ENCODE data around the gene PGAM2.

GRCh38 chr7:44066111-44066460 is 719 bp upstream of the PGAM2 start:
- TF ChIP-seq CTCF (conservative IDR thresholded peaks at IDR 0.05; ENCODE audit: low read depth in 2 of 2) (no peak), POLR2AphosphoS5 (IDR thresholded peaks at IDR 0.05; ENCODE audit: low read depth) (no peak), EZH2 (IDR thresholded peaks at IDR 0.05; ENCODE audit: low read depth, unreplicated experiment) (no peak), CREB1 (CRISPR knock-in tag; IDR thresholded peaks at IDR 0.05; ENCODE audit: low read depth) (no peak), EZH2phosphoT487 (IDR thresholded peaks at IDR 0.05; ENCODE audit: unreplicated experiment) (no peak), NANOG (IDR thresholded peaks at IDR 0.05; ENCODE audit: borderline replicate concordance) (no peak), ZNF114 (CRISPR knock-in tag; IDR thresholded peaks at IDR 0.05) (no peak), STAT1 (IDR thresholded peaks at IDR 0.05; ENCODE audit: unreplicated experiment) (no peak), JUNB (IDR thresholded peaks at IDR 0.05; ENCODE audit: unreplicated experiment) (no peak)
- TF ChIP-seq, protein P1, sequence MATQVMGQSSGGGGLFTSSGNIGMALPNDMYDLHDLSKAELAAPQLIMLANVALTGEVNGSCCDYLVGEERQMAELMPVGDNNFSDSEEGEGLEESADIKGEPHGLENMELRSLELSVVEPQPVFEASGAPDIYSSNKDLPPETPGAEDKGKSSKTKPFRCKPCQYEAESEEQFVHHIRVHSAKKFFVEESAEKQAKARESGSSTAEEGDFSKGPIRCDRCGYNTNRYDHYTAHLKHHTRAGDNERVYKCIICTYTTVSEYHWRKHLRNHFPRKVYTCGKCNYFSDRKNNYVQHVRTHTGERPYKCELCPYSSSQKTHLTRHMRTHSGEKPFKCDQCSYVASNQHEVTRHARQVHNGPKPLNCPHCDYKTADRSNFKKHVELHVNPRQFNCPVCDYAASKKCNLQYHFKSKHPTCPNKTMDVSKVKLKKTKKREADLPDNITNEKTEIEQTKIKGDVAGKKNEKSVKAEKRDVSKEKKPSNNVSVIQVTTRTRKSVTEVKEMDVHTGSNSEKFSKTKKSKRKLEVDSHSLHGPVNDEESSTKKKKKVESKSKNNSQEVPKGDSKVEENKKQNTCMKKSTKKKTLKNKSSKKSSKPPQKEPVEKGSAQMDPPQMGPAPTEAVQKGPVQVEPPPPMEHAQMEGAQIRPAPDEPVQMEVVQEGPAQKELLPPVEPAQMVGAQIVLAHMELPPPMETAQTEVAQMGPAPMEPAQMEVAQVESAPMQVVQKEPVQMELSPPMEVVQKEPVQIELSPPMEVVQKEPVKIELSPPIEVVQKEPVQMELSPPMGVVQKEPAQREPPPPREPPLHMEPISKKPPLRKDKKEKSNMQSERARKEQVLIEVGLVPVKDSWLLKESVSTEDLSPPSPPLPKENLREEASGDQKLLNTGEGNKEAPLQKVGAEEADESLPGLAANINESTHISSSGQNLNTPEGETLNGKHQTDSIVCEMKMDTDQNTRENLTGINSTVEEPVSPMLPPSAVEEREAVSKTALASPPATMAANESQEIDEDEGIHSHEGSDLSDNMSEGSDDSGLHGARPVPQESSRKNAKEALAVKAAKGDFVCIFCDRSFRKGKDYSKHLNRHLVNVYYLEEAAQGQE (IDR thresholded peaks at IDR 0.05; ENCODE audit: unreplicated experiment): no peak
